Esophagus squamous epithelium (tissue), 4 donors: ENCODE results near the gene PINK1.

Source experiments
- CTCF ChIP-seq, 6 experiments: fragments of 450-650 bp in 4 of 6; fragments of 200-600 bp in 2 of 6; sonication (generic) in 2 of 6; IDR thresholded peaks; one replicate each; pipeline ENCODE4 v1.5.1; 2016 to 2019; ENCODE audit warnings: antibody characterized with exemption in 6 of 6, mild to moderate bottlenecking in 4 of 6, moderate library complexity in 4 of 6
- POLR2A ChIP-seq, 4 donors: fragments of 450-650 bp; IDR thresholded peaks; one replicate each; pipeline ENCODE4 v1.6.1; 2017; ENCODE audit warnings: antibody characterized with exemption in 4 of 4, mild to moderate bottlenecking in 4 of 4, moderate library complexity in 3 of 4

- no peak for TF ChIP-seq CTCF (IDR thresholded peaks at IDR 0.05)
- TF ChIP-seq POLR2A (IDR thresholded peaks at IDR 0.05): no peak
Measured at GRCh38 chr1:20695515-20695914, 62.3 kb downstream of the PINK1 start.
